GM12878 (cell line): ENCODE data around the gene CFAP61. TPM values are rescaled to one million over a fixed set of nuclear protein-coding genes. Genes with fewer than 3 reads are reported as not detected.
A peak's percentile ranks its signal among the peaks of the same experiment; 100 is the strongest.

Source experiments
- ATAC-seq: fragments of 200-7000 bp; cut with Tn5 transposase; 3 replicates; pipeline ENCODE4 v1.9.1; 2020; ENCODE audit warnings: mild to moderate bottlenecking, moderate library complexity
- BruUV-seq: library from RNA; stranded (reverse); fragments of 400-500 nt; replicated peaks from 2 replicates; lab custom pipeline; 2021; lab: Mats Ljungman, UMichigan
- CTCF ChIA-PET: fragments of 300-600 bp; sonication (Branson Sonifier 250); formaldehyde crosslinking; extraction: SDS; loops from one replicate; lab custom pipeline; 2021; ENCODE audit warnings: inconsistent platforms; lab: Yijun Ruan, JAX
- POLR2A ChIA-PET: fragments of 350-600 bp; formaldehyde crosslinking; extraction: SDS; loops from one replicate; lab custom pipeline; 2021; ENCODE audit warnings: inconsistent platforms; lab: Charles Lee
- RAD21 ChIA-PET: fragments of 300-600 bp; sonication (Branson Sonifier 250); formaldehyde crosslinking; loops from one replicate; lab custom pipeline; 2023; ENCODE audit warnings: antibody characterized with exemption; ENCODE audit not compliant: unreplicated experiment; lab: Charles Lee
- SMC1A ChIA-PET: fragments of 300-600 bp; sonication (Branson Sonifier 250); formaldehyde crosslinking; loops from one replicate; lab custom pipeline; 2023; ENCODE audit not compliant: unreplicated experiment, uncharacterized antibody; lab: Charles Lee
- DNase-seq: peaks from one replicate; pipeline ENCODE4 v3.0.0-alpha.2; 2011; ENCODE audit warnings: low read depth, low spot score
- FAIRE-seq: peaks from 3 replicates; lab custom pipeline; 2011; peaks lifted over from hg19 to GRCh38; lab: Jason Lieb, UNC
- H2AFZ ChIP-seq: 2 replicates; pipeline ENCODE4 v1.6.0; 2011; ENCODE audit warnings: low read depth, low read length, control low read depth; ENCODE audit not compliant: control insufficient read depth
- H3K27ac ChIP-seq: 2 replicates; pipeline ENCODE4 v1.5.1; 2011; ENCODE audit warnings: control low read depth; ENCODE audit not compliant: control insufficient read depth, insufficient read depth
- H3K27me3 ChIP-seq, 2 experiments: replicated peaks in 1 of 2; 2 replicates each; pipeline versions ENCODE4 v1.6.0 to v1.6.1; 2011; ENCODE audit warnings: low read length in 1 of 2; ENCODE audit not compliant: control insufficient read depth in 2 of 2, insufficient read depth in 2 of 2
- H3K36me3 ChIP-seq, 2 experiments: 2 replicates each; pipeline ENCODE4 v1.5.1; 2011; ENCODE audit warnings: low read length in 1 of 2; ENCODE audit not compliant: control insufficient read depth in 2 of 2, insufficient read depth in 2 of 2
- H3K4me1 ChIP-seq: 2 replicates; pipeline ENCODE4 v1.6.1; 2011; ENCODE audit warnings: mild to moderate bottlenecking, low read length, moderate library complexity, mixed read lengths; ENCODE audit not compliant: control insufficient read depth, insufficient read depth
- H3K4me2 ChIP-seq: 2 replicates; pipeline ENCODE4 v1.6.0; 2011; ENCODE audit warnings: control low read depth; ENCODE audit not compliant: control insufficient read depth, insufficient read depth
- H3K4me3 ChIP-seq: fragments of 200-600 bp; sonication (generic); 2 replicates; pipeline ENCODE4 v1.5.1; 2016
- H3K79me2 ChIP-seq: 2 replicates; pipeline ENCODE4 v1.6.0; 2011; ENCODE audit warnings: low read length; ENCODE audit not compliant: control insufficient read depth, insufficient read depth
- H3K9ac ChIP-seq: 2 replicates; pipeline ENCODE4 v1.8.0; 2011; ENCODE audit warnings: low read length, control low read depth, mixed read lengths; ENCODE audit not compliant: control insufficient read depth, insufficient read depth
- H3K9me3 ChIP-seq: replicated peaks from 3 replicates; pipeline ENCODE4 v1.5.1; 2011; ENCODE audit warnings: mild to moderate bottlenecking, low read length; ENCODE audit not compliant: control insufficient read depth, insufficient read depth
- H4K20me1 ChIP-seq: 2 replicates; pipeline ENCODE4 v1.6.0; 2011; ENCODE audit not compliant: control insufficient read depth, insufficient read depth
- BACH1 ChIP-seq: fragments of 450-650 bp; IDR thresholded peaks from 2 replicates; pipeline ENCODE4 v1.6.1; 2017; ENCODE audit warnings: mild to moderate bottlenecking, borderline replicate concordance
- BCL3 ChIP-seq: IDR thresholded peaks from 2 replicates; pipeline ENCODE4 v1.6.1; 2011; ENCODE audit warnings: borderline replicate concordance, low read depth, mild to moderate bottlenecking, moderate library complexity, low read length; ENCODE audit not compliant: insufficient read depth, poor library complexity, severe bottlenecking
- HCFC1 ChIP-seq: fragments of 150-350 bp; IDR thresholded peaks from 2 replicates; pipeline ENCODE4 v1.6.1; 2014; ENCODE audit warnings: low read length
- NR2C1 ChIP-seq: fragments of 450-650 bp; IDR thresholded peaks from 2 replicates; pipeline ENCODE4 v1.6.1; 2017; ENCODE audit warnings: antibody characterized with exemption, mild to moderate bottlenecking, moderate library complexity
- POU2F2 ChIP-seq: IDR thresholded peaks from 3 replicates; pipeline ENCODE4 v1.6.1; 2011; ENCODE audit warnings: low read depth, mild to moderate bottlenecking, low read length, borderline replicate concordance
- RCOR1 ChIP-seq: conservative IDR thresholded peaks from 2 replicates; pipeline ENCODE4 v1.6.1; 2012; ENCODE audit warnings: low read depth, low read length, improper control_type of control experiment
- SMARCA5 ChIP-seq: fragments of 450-650 bp; IDR thresholded peaks from 2 replicates; pipeline ENCODE4 v1.6.1; 2017; ENCODE audit warnings: mild to moderate bottlenecking
- TAF1 ChIP-seq: IDR thresholded peaks from 2 replicates; pipeline ENCODE4 v1.6.1; 2011; ENCODE audit warnings: mild to moderate bottlenecking, low read depth, low read length, borderline replicate concordance
- WGBS: methylation state at CpG from one replicate; pipeline ENCODE4 v1.1.6; 2016; ENCODE audit warnings: low lambda C conversion rate; ENCODE audit not compliant: insufficient replicate concordance, insufficient coverage; ENCODE audit errors: missing lambda C conversion rate; 5-methylcytosine and 5-hydroxymethylcytosine counted together
- in situ Hi-C: fragments of 300-500 bp; cut with MboI; formaldehyde crosslinking; loops from 9 replicates; pipeline ENCODE4 v1.14.3; 2018; ENCODE audit warnings: mixed read lengths
- intact Hi-C: fragments of 100-400 bp; cut with micrococcal nuclease; formaldehyde crosslinking; loops from one replicate; pipeline ENCODE4 v1.14.2; 2022; ENCODE audit not compliant: unreplicated experiment
- polyA plus RNA-seq, 11 experiments: library from polyadenylated mRNA; depleted of rRNA in 4 of 11; unstranded in 6 of 11; stranded (reverse) in 5 of 11; fragments of >200 nt; fragmentation: Nextera tagmentation in 4 of 11; fragmentation: Illumina TruSeq in 1 of 11; extraction: Ambion mirVana in 4 of 11; extraction: Trizol in 1 of 11; gene quantifications; 1 replicate in 1 of 11; 2 replicates in 10 of 11; pipeline versions ENCODE4 v1.2.1 to v1.2.3, GENCODE V29; 2011 to 2016; ENCODE audit warnings: inconsistent platforms in 2 of 11, missing spikeins in 2 of 11, low read depth in 1 of 11
- total RNA-seq, 4 experiments: library from RNA; depleted of rRNA in 3 of 4; stranded (reverse); fragments of >200 nt in 3 of 4; fragmentation: Illumina TruSeq in 1 of 4; extraction: Trizol in 1 of 4; gene quantifications; 2 replicates each; pipeline versions ENCODE4 v1.2.1 to v1.2.3, GENCODE V29; 2013 to 2021
- TF ChIP-seq, protein P1 (sequence below): IDR thresholded peaks from 2 replicates; pipeline ENCODE4 v1.6.1; 2012; ENCODE audit warnings: low read length, inconsistent platforms
- TF ChIP-seq, protein P2 (sequence below): IDR thresholded peaks from 2 replicates; pipeline ENCODE4 v1.6.1; 2011; ENCODE audit warnings: mild to moderate bottlenecking, low read depth, low read length, moderate library complexity; ENCODE audit not compliant: insufficient replicate concordance

Gene CFAP61
- total and polyA plus RNA-seq, 10 of the 15 experiments (the other 5 are each of a cell fraction or from before 2014, with no cell fraction given) = 0.11 to 0.41 (median 0.24) TPM; not detected in 7

DNA sequence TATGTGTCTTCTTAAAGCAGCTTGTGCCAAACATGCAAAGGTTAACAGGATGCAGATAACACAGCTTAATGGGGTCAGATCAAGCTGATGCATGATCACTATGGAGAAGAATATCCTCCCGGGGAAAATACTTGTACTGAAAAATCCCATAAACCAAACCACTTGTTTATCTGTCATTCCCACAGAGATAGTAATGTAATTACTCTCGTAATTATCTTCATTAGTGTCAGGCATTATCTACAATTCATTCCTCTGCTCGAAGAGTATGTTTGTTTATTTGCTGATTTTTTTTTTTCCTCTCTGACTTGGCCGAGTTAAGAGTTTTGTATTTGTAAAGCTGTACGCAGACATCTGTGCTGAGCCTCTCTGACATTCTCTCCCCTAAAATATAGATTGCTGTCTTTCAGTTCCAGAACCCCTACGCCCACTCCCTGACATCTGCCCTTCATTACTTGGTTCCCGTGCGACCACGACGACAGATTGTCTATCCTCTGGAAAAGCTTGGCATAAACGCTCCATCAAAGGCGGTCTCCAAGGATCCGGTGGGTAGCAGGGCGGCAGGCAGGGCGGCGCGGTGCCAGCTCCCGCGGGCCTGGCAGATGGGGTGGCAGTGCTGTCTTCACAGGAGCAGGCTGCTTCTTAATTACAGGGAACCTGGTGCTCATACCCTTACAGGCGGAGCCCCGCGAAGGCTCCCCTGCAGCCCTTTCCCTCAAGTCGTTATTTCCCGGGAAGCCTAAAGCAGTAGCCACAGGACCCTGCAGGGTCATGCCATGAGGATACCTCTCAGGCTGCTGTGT, 147.2 kb downstream of the CFAP61 start:
- Histone ChIP-seq H3K27me3 (peaks cover 0 to 2% of the 10 kb centered on the region in 2 experiments; a peak in 1 of 4 replicates), H3K9me3 (no peaks in the 10 kb centered on the region), H3K79me2 (no peaks in the 10 kb centered on the region), H3K4me1 (no peaks in the 10 kb centered on the region; the same call in 1 of the 2 replicates), H3K9ac (no peak overlapping the region), H3K4me2 (no peak overlapping the region), H2AFZ (no peak overlapping the region), H3K27ac (no peak overlapping the region), H3K36me3 (no peaks in the 10 kb centered on the region), H3K4me3 (no peak overlapping the region), H4K20me1 (no peaks in the 10 kb centered on the region)
- ChIA-PET SMC1A (no interaction called here), CTCF (interaction anchor here (0.7 kb wide), 1 partner anchor 12 kb away, joined by 3 read pairs; no protein-coding TSS in a partner anchor), RAD21 (no interaction called here), POLR2A (interaction anchor here (0.9 kb wide), 1 partner anchor 937 kb away, joined by 3 read pairs; no protein-coding TSS in a partner anchor)
- intact Hi-C loops (no loop called here), in situ Hi-C loops (no loop called here)
- TF ChIP-seq, protein P1, sequence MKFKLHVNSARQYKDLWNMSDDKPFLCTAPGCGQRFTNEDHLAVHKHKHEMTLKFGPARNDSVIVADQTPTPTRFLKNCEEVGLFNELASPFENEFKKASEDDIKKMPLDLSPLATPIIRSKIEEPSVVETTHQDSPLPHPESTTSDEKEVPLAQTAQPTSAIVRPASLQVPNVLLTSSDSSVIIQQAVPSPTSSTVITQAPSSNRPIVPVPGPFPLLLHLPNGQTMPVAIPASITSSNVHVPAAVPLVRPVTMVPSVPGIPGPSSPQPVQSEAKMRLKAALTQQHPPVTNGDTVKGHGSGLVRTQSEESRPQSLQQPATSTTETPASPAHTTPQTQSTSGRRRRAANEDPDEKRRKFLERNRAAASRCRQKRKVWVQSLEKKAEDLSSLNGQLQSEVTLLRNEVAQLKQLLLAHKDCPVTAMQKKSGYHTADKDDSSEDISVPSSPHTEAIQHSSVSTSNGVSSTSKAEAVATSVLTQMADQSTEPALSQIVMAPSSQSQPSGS = no peak
- TF ChIP-seq BACH1 (no peak), SMARCA5 (no peak)
- WGBS = 66% methylated on average over 24 of the region's 24 CpGs
- ATAC-seq (no peak), FAIRE-seq (no peak), DNase-seq (no peak)
- no TSS peak for BruUV-seq

DNA sequence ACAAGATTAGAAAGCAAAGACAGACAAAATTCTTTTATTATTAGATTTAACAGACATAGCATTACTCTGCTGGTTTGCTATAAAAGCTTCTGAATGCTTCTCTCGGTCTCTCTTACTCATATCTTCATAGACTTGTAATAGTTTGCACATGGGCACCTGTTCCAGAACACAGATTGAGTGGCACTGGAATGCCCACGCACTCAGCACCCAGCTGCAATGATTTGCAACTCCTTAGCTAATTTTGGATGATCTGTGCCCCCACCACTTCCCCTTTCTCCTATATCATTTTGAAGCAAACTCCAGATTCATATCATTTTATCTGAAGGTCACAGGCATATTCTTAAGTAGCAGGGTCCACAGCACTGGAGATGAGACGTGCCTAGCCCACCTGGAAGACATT, 148.8 kb downstream of the CFAP61 start:
- ChIA-PET POLR2A (no interaction called here), CTCF (no interaction called here), SMC1A (no interaction called here), RAD21 (interaction anchor here (0.7 kb wide), 1 partner anchor 486 kb away, joined by 3 read pairs; no protein-coding TSS in a partner anchor)
- H2AFZ ChIP-seq = no peak overlapping the region
- in situ Hi-C loops = no loop called here
- DNase-seq = no peak
- no TSS peak for BruUV-seq
- no peak overlapping the region for H3K9ac ChIP-seq
- H3K36me3 ChIP-seq = no peaks in the 10 kb centered on the region
- no peak overlapping the region for H3K4me3 ChIP-seq
- no peak overlapping the region for H3K4me2 ChIP-seq
- intact Hi-C loops = no loop called here
- H4K20me1 ChIP-seq = no peaks in the 10 kb centered on the region
- no peak for FAIRE-seq
- no peak overlapping the region for H3K27ac ChIP-seq
- no peaks in the 10 kb centered on the region for H3K79me2 ChIP-seq
- H3K27me3 ChIP-seq = peaks cover 0 to 2% of the 10 kb centered on the region in 2 experiments; a peak in 1 of 4 replicates
- no peak for ATAC-seq
- WGBS = 10% methylated on average over 3 of the region's 3 CpGs
- H3K4me1 ChIP-seq = no peaks in the 10 kb centered on the region; the same call in 1 of the 2 replicates
- H3K9me3 ChIP-seq = no peaks in the 10 kb centered on the region; the same call in 2 of the 3 replicates
- TF ChIP-seq, protein P2, sequence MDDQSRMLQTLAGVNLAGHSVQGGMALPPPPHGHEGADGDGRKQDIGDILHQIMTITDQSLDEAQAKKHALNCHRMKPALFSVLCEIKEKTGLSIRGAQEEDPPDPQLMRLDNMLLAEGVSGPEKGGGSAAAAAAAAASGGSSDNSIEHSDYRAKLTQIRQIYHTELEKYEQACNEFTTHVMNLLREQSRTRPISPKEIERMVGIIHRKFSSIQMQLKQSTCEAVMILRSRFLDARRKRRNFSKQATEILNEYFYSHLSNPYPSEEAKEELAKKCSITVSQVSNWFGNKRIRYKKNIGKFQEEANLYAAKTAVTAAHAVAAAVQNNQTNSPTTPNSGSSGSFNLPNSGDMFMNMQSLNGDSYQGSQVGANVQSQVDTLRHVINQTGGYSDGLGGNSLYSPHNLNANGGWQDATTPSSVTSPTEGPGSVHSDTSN = peak; percentile 6
- TF ChIP-seq HCFC1 (no peak), TAF1 (no peak), POU2F2 (no peak), RCOR1 (no peak), NR2C1 (no peak), BCL3 (peak; percentile 39)
